ENCODE measurements around the gene LRP8. TPM values are rescaled to one million over a fixed set of nuclear protein-coding genes. Genes with fewer than 3 reads are reported as not detected.

The LRP8 gene
- polyA plus RNA-seq, 1 donor (not counting 4 experiments of a cell fraction or from before 2014, with no cell fraction given), result 31.0 TPM

GRCh38 chr1:53260631-53261247, 67.1 kb downstream of the LRP8 start:
- TF ChIP-seq, protein P1, sequence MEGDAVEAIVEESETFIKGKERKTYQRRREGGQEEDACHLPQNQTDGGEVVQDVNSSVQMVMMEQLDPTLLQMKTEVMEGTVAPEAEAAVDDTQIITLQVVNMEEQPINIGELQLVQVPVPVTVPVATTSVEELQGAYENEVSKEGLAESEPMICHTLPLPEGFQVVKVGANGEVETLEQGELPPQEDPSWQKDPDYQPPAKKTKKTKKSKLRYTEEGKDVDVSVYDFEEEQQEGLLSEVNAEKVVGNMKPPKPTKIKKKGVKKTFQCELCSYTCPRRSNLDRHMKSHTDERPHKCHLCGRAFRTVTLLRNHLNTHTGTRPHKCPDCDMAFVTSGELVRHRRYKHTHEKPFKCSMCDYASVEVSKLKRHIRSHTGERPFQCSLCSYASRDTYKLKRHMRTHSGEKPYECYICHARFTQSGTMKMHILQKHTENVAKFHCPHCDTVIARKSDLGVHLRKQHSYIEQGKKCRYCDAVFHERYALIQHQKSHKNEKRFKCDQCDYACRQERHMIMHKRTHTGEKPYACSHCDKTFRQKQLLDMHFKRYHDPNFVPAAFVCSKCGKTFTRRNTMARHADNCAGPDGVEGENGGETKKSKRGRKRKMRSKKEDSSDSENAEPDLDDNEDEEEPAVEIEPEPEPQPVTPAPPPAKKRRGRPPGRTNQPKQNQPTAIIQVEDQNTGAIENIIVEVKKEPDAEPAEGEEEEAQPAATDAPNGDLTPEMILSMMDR (optimal IDR thresholded peaks at IDR 0.05 in 1 of 3, IDR thresholded peaks at IDR 0.05 in 1 of 3, conservative IDR thresholded peaks at IDR 0.05 in 1 of 3; ENCODE audit: extremely low read depth in 1 of 3, insufficient read depth in 2 of 3, low read length in 3 of 3), result no peak
- no peak for TF ChIP-seq EZH2 (IDR thresholded peaks at IDR 0.05; ENCODE audit: low read length)
- Histone ChIP-seq H3K9ac (ENCODE audit: control insufficient read depth, extremely low read depth, insufficient read depth, low read length) (no peak overlapping the region), H3K27me3 (ENCODE audit: control insufficient read depth, extremely low read depth, insufficient read depth, low read length) (no peaks in the 10 kb centered on the region), H3K9me3 (ENCODE audit: control insufficient read depth, low read depth, low read length) (no peaks in the 10 kb centered on the region), H3K4me2 (ENCODE audit: control insufficient read depth, extremely low read depth, insufficient read depth, low read depth, low read length) (no peak overlapping the region), H3K36me3 (ENCODE audit: control insufficient read depth in 2 of 2, extremely low read depth in 1 of 2, insufficient read depth in 2 of 2, low read length in 2 of 2) (peaks cover 41 to 47% of the 10 kb centered on the region in 2 experiments), H3K4me3 (ENCODE audit: control insufficient read depth in 2 of 3, extremely low read depth in 1 of 3, insufficient read depth in 2 of 3, low read depth in 1 of 3, low read length in 3 of 3) (no peak overlapping the region), H4K20me1 (ENCODE audit: control insufficient read depth, extremely low read depth, insufficient read depth, low read length) (no peaks in the 10 kb centered on the region), H3K79me2 (ENCODE audit: control insufficient read depth, insufficient read depth, low read length) (no peaks in the 10 kb centered on the region), H3K9me1 (ENCODE audit: control insufficient read depth, extremely low read depth, insufficient read depth, low read length) (no peaks in the 10 kb centered on the region), H3K4me1 (ENCODE audit: control insufficient read depth, extremely low read depth, insufficient read depth, low read length) (no peaks in the 10 kb centered on the region), H3K27ac (ENCODE audit: control insufficient read depth, insufficient read depth, low read length) (no peak overlapping the region), H2AFZ (ENCODE audit: control insufficient read depth, low read length) (no peak overlapping the region)
- FAIRE-seq (no peak), DNase-seq (ENCODE audit: low read depth, low spot score) (no peak)
- dilution Hi-C loops (cut with MboI; ENCODE audit: extremely low pct_ligation_motif_present, low sequenced_read_pairs), result no loop called here

GRCh38 chr1:53259932-53260331, 67.9 kb downstream of the LRP8 start:
- Histone ChIP-seq H3K9me1 (ENCODE audit: control insufficient read depth, extremely low read depth, insufficient read depth, low read length) (no peaks in the 10 kb centered on the region), H3K9me3 (ENCODE audit: control insufficient read depth, low read depth, low read length) (no peaks in the 10 kb centered on the region), H3K27ac (ENCODE audit: control insufficient read depth, insufficient read depth, low read length) (no peak overlapping the region), H2AFZ (ENCODE audit: control insufficient read depth, low read length) (no peak overlapping the region), H3K27me3 (ENCODE audit: control insufficient read depth, extremely low read depth, insufficient read depth, low read length) (no peaks in the 10 kb centered on the region), H3K4me3 (ENCODE audit: control insufficient read depth in 2 of 3, extremely low read depth in 1 of 3, insufficient read depth in 2 of 3, low read depth in 1 of 3, low read length in 3 of 3) (no peak overlapping the region), H3K79me2 (ENCODE audit: control insufficient read depth, insufficient read depth, low read length) (no peaks in the 10 kb centered on the region), H3K36me3 (ENCODE audit: control insufficient read depth in 2 of 2, extremely low read depth in 1 of 2, insufficient read depth in 2 of 2, low read length in 2 of 2) (peaks cover 37 to 52% of the 10 kb centered on the region in 2 experiments), H3K4me1 (ENCODE audit: control insufficient read depth, extremely low read depth, insufficient read depth, low read length) (no peaks in the 10 kb centered on the region), H3K4me2 (ENCODE audit: control insufficient read depth, extremely low read depth, insufficient read depth, low read depth, low read length) (no peak overlapping the region), H3K9ac (ENCODE audit: control insufficient read depth, extremely low read depth, insufficient read depth, low read length) (no peak overlapping the region), H4K20me1 (ENCODE audit: control insufficient read depth, extremely low read depth, insufficient read depth, low read length) (no peaks in the 10 kb centered on the region)
- FAIRE-seq, result no peak
- dilution Hi-C loops (cut with MboI; ENCODE audit: extremely low pct_ligation_motif_present, low sequenced_read_pairs), result no loop called here
- no peak for DNase-seq (ENCODE audit: low read depth, low spot score)
- TF ChIP-seq, protein P1 (optimal IDR thresholded peaks at IDR 0.05 in 1 of 3, IDR thresholded peaks at IDR 0.05 in 1 of 3, conservative IDR thresholded peaks at IDR 0.05 in 1 of 3; ENCODE audit: extremely low read depth in 1 of 3, insufficient read depth in 2 of 3, low read length in 3 of 3), result no peak
- TF ChIP-seq EZH2 (IDR thresholded peaks at IDR 0.05; ENCODE audit: low read length), result no peak
